HEK293 (cell line): Measurements from ENCODE around the gene SLC25A19.

Source experiments
- CTCF ChIA-PET: fragments of 350-600 bp; formaldehyde crosslinking; extraction: SDS; loops from one replicate; lab custom pipeline; 2021; ENCODE audit warnings: antibody characterized with exemption; lab: Yijun Ruan, JAX
- POLR2A ChIA-PET: fragments of 300-600 bp; formaldehyde crosslinking; extraction: SDS; loops from one replicate; lab custom pipeline; 2020; ENCODE audit warnings: antibody characterized with exemption, inconsistent platforms; lab: Yijun Ruan, JAX
- H3K27ac ChIP-seq: fragments of 200-500 bp; sonication (Bioruptor generic); 2 replicates; pipeline ENCODE4 v1.5.1; 2014; ENCODE audit warnings: low read depth, low read length, control low read depth, inconsistent platforms; ENCODE audit errors: extremely low read depth
- H3K36me3 ChIP-seq, 2 experiments: fragments of 200-500 bp in 1 of 2; sonication (Bioruptor generic) in 1 of 2; 1 replicate in 1 of 2; 2 replicates in 1 of 2; pipeline ENCODE4 v1.5.1; 2014 to 2017; ENCODE audit warnings: inconsistent platforms in 2 of 2, low read length in 2 of 2; ENCODE audit not compliant: control insufficient read depth in 2 of 2, insufficient read depth in 1 of 2
- H3K4me1 ChIP-seq: fragments of 200-500 bp; sonication (Bioruptor generic); 2 replicates; pipeline ENCODE4 v1.5.1; 2014; ENCODE audit warnings: mild to moderate bottlenecking, low read length, inconsistent platforms; ENCODE audit not compliant: control insufficient read depth, insufficient read depth
- H3K4me3 ChIP-seq: 2 replicates; pipeline ENCODE4 v1.5.1; 2011; ENCODE audit warnings: low read depth, mild to moderate bottlenecking, control low read depth, low read length, moderate library complexity
- H3K9me3 ChIP-seq: fragments of 200-500 bp; sonication (Bioruptor generic); 2 replicates; pipeline ENCODE4 v1.5.1; 2014; ENCODE audit warnings: low read depth, low read length, inconsistent platforms; ENCODE audit not compliant: control insufficient read depth, insufficient read depth
- EGR2 ChIP-seq: fragments of 450-650 bp; formaldehyde crosslinking; IDR thresholded peaks from 2 replicates; pipeline ENCODE4 v1.5.1; 2016; ENCODE audit warnings: low read depth, missing biosample characterization, missing genetic modification characterization
- GLI2 ChIP-seq: fragments of 450-650 bp; formaldehyde crosslinking; IDR thresholded peaks from 2 replicates; pipeline ENCODE4; 2017; ENCODE audit warnings: missing biosample characterization, missing genetic modification characterization, low read depth, borderline replicate concordance
- SP2 ChIP-seq: fragments of 450-650 bp; formaldehyde crosslinking; IDR thresholded peaks from 2 replicates; pipeline ENCODE4 v1.5.1; 2016; ENCODE audit warnings: missing biosample characterization, missing genetic modification characterization
- ZFHX2 ChIP-seq: fragments of 450-650 bp; formaldehyde crosslinking; conservative IDR thresholded peaks from 2 replicates; pipeline ENCODE4 v1.5.1; 2016; ENCODE audit warnings: missing biosample characterization, missing genetic modification characterization
- ZNF501 ChIP-seq: fragments of 450-650 bp; formaldehyde crosslinking; IDR thresholded peaks from 2 replicates; pipeline ENCODE4 v1.5.1; 2016; ENCODE audit warnings: missing biosample characterization, missing genetic modification characterization
- ZNF571 ChIP-seq: fragments of 450-650 bp; formaldehyde crosslinking; IDR thresholded peaks from 2 replicates; pipeline ENCODE4 v1.5.0; 2017; ENCODE audit warnings: missing biosample characterization, missing genetic modification characterization
- ZNF585B ChIP-seq: fragments of 450-650 bp; formaldehyde crosslinking; IDR thresholded peaks from 2 replicates; pipeline ENCODE4 v1.5.1; 2016; ENCODE audit warnings: missing biosample characterization, missing genetic modification characterization
- ZNF596 ChIP-seq: fragments of 450-650 bp; IDR thresholded peaks from 2 replicates; pipeline ENCODE4 v1.5.0; 2018; ENCODE audit warnings: missing biosample characterization, mild to moderate bottlenecking, missing genetic modification characterization, moderate library complexity
- ZNF624 ChIP-seq: fragments of 450-650 bp; formaldehyde crosslinking; IDR thresholded peaks from 2 replicates; pipeline ENCODE4 v1.5.1; 2017; ENCODE audit warnings: missing biosample characterization, missing genetic modification characterization
- ZNF654 ChIP-seq: fragments of 450-650 bp; formaldehyde crosslinking; IDR thresholded peaks from 2 replicates; pipeline ENCODE4 v1.5.1; 2016; ENCODE audit warnings: low read depth, missing biosample characterization, missing genetic modification characterization
- ZNF670 ChIP-seq: fragments of 450-650 bp; formaldehyde crosslinking; IDR thresholded peaks from 2 replicates; pipeline ENCODE4 v1.5.1; 2016; ENCODE audit warnings: missing biosample characterization, missing genetic modification characterization, low read depth
- ZNF768 ChIP-seq: fragments of 450-650 bp; formaldehyde crosslinking; IDR thresholded peaks from 2 replicates; pipeline ENCODE4 v1.5.1; 2018; ENCODE audit warnings: missing biosample characterization, mild to moderate bottlenecking, missing genetic modification characterization
- ZNF785 ChIP-seq: fragments of 450-650 bp; formaldehyde crosslinking; IDR thresholded peaks from 2 replicates; pipeline ENCODE4 v1.5.1; 2016; ENCODE audit warnings: missing biosample characterization, missing genetic modification characterization
- TF ChIP-seq, protein P1 (sequence below): fragments of 450-650 bp; formaldehyde crosslinking; IDR thresholded peaks from 2 replicates; pipeline ENCODE4 v1.5.1; 2016; ENCODE audit warnings: missing biosample characterization, missing genetic modification characterization, low read depth
- TF ChIP-seq, protein P2 (sequence below): fragments of 450-650 bp; formaldehyde crosslinking; IDR thresholded peaks from 2 replicates; pipeline ENCODE4 v1.5.1; 2016; ENCODE audit warnings: missing biosample characterization, missing genetic modification characterization
- TF ChIP-seq, protein P3 (sequence below): fragments of 450-650 bp; formaldehyde crosslinking; IDR thresholded peaks from 2 replicates; pipeline ENCODE4 v1.5.1; 2016; ENCODE audit warnings: missing biosample characterization, missing genetic modification characterization

Gene SLC25A19

DNA sequence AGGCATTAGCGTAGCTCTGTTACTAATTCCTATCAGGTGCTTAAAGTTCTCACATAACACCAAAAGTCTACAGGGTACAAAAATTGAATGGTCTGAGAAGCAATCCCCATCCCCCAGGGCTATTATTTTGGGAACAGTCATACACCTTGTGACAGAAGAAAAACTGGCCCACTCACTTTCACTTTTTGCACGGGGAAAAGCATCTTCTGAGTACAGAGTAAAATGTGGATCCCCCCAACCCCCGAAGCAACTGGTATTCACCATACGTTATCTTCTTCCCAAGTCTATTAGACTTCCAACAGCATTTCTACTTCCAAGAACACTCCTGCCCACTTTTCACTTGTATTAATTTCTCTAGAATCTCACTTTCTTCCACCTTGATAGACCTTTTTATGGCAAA is 39.7 kb downstream of the SLC25A19 start (continued):
- no peak for TF ChIP-seq ZNF670 (tag by site-specific recombination)
- no peak for TF ChIP-seq SP2 (tag by site-specific recombination)
- no peak for TF ChIP-seq ZFHX2
- TF ChIP-seq ZNF768 (tag by site-specific recombination): no peak

DNA sequence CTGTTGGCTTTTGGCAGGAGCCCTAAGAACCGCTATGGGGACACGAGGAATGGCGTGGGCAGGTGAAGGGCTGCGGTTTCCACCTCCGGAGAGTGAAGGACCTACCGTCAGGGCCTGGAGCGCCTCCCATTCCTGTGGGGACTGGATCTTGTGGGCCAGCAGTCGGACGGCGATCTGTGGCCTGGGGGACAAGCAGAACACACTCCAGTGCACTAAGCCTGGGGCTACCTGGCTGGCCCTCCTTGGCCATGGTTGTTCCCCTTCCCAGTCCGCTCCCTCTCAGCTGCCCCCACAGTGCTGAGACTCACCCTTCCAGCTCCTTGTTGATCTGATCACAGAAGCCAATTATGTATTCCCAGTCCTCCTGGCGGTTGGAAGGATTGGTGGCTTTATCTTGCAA is 42.8 kb downstream of the SLC25A19 start:
- peaks cover 9 to 60% of the 10 kb centered on the region in 2 experiments; a peak in 2 of 3 replicates for H3K36me3 ChIP-seq
- peaks cover 6% of the 10 kb centered on the region for H3K4me1 ChIP-seq
- no peak overlapping the region for H3K4me3 ChIP-seq
- no peak overlapping the region for H3K27ac ChIP-seq
- TF ChIP-seq ZNF585B (tag by site-specific recombination) (no peak), ZNF785 (tag by site-specific recombination) (no peak), EGR2 (tag by site-specific recombination) (peak; percentile 43; the same call in 1 of the 2 replicates), ZNF624 (tag by site-specific recombination) (no peak), ZFHX2 (0 out of 2 replicates have a peak, but pooled peaks have one; percentile 24)
- TF ChIP-seq, protein P1, sequence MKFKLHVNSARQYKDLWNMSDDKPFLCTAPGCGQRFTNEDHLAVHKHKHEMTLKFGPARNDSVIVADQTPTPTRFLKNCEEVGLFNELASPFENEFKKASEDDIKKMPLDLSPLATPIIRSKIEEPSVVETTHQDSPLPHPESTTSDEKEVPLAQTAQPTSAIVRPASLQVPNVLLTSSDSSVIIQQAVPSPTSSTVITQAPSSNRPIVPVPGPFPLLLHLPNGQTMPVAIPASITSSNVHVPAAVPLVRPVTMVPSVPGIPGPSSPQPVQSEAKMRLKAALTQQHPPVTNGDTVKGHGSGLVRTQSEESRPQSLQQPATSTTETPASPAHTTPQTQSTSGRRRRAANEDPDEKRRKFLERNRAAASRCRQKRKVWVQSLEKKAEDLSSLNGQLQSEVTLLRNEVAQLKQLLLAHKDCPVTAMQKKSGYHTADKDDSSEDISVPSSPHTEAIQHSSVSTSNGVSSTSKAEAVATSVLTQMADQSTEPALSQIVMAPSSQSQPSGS (tag by site-specific recombination): no peak
- ChIA-PET CTCF (interaction anchor here (0.6 to 6.6 kb wide), 7 partner anchors 7 to 1128 kb away, joined by 3 to 71 read pairs (median 6); no protein-coding TSS in a partner anchor), POLR2A (interaction anchor here (0.5 to 0.7 kb wide), 2 partner anchors 71 to 288 kb away, joined by 3 read pairs; no protein-coding TSS in a partner anchor)
- H3K9me3 ChIP-seq: no peaks in the 10 kb centered on the region

DNA sequence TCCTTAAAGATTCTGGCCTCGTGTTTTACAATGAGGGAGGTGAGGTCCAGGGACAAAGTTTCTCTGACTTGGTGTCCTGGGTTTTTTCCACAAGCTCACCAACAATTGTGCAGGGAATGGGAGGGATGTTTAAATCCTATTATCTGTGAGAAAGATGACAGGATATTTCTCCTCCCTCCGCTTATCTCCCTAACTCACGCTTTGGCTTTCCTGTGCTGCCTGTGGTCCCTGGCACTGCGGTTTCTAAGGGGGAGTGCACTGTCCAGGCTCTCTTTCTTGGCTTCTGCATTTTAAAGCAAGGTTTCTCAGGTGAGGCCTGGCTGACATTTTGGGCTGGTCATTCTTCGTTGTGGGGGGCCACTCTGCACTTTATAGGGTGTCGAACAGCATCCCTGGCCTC is 44.2 kb downstream of the SLC25A19 start:
- H3K4me3 ChIP-seq: no peak overlapping the region
- POLR2A ChIA-PET: no interaction called here
- H3K36me3 ChIP-seq: peaks cover 9 to 74% of the 10 kb centered on the region in 2 experiments; a peak in 2 of 3 replicates
- TF ChIP-seq, protein P2, sequence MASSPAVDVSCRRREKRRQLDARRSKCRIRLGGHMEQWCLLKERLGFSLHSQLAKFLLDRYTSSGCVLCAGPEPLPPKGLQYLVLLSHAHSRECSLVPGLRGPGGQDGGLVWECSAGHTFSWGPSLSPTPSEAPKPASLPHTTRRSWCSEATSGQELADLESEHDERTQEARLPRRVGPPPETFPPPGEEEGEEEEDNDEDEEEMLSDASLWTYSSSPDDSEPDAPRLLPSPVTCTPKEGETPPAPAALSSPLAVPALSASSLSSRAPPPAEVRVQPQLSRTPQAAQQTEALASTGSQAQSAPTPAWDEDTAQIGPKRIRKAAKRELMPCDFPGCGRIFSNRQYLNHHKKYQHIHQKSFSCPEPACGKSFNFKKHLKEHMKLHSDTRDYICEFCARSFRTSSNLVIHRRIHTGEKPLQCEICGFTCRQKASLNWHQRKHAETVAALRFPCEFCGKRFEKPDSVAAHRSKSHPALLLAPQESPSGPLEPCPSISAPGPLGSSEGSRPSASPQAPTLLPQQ: no peak
- TF ChIP-seq ZNF596 (tag by site-specific recombination) (no peak), GLI2 (tag by site-specific recombination) (no peak), EGR2 (tag by site-specific recombination) (no peak), ZNF501 (tag by site-specific recombination) (no peak), ZNF654 (tag by site-specific recombination) (no peak), ZNF571 (tag by site-specific recombination) (no peak)
- TF ChIP-seq, protein P3, sequence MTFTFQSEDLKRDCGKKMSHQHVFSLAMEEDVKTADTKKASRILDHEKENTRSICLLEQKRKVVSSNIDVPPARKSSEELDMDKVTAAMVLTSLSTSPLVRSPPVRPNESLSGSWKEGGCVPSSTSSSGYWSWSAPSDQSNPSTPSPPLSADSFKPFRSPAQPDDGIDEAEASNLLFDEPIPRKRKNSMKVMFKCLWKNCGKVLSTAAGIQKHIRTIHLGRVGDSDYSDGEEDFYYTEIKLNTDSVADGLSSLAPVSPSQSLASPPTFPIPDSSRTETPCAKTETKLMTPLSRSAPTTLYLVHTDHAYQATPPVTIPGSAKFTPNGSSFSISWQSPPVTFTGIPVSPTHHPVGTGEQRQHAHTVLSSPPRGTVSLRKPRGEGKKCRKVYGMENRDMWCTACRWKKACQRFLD (tag by site-specific recombination): no peak
- CTCF ChIA-PET: interaction anchor here (0.8 to 1.6 kb wide), 2 partner anchors 8 to 16 kb away, joined by 3 to 4 read pairs; partner anchors contain the start of genes GGA3 and MRPS7
- H3K4me1 ChIP-seq: peaks cover 3% of the 10 kb centered on the region; the same call in 1 of the 2 replicates
- H3K9me3 ChIP-seq: no peaks in the 10 kb centered on the region
- H3K27ac ChIP-seq: no peak overlapping the region
